Astrocyte (in vitro differentiated cells and primary cell): Measurements from ENCODE around the gene SBNO2. TPM values are rescaled to one million over a fixed set of nuclear protein-coding genes. Genes with fewer than 3 reads are reported as not detected.
A peak's percentile ranks its signal among the peaks of the same experiment; 100 is the strongest.

ENCODE experiments used
- DNase-seq: peaks from one replicate; pipeline ENCODE4 v3.0.0-alpha.2; 2010; ENCODE audit warnings: low read depth
- FAIRE-seq: peaks from 2 replicates; lab custom pipeline; 2011; peaks lifted over from hg19 to GRCh38; lab: Jason Lieb, UNC
- H2AFZ ChIP-seq: 2 replicates; pipeline ENCODE4 v1.6.0; 2012; ENCODE audit warnings: low read depth, low read length, inconsistent platforms
- H3K27ac ChIP-seq: 2 replicates; pipeline ENCODE4 v1.5.1; 2011; ENCODE audit warnings: low read depth, low read length, inconsistent platforms
- H3K27me3 ChIP-seq: 2 replicates; pipeline ENCODE4 v1.6.0; 2011; ENCODE audit warnings: low read length, inconsistent platforms; ENCODE audit not compliant: insufficient read depth
- H3K36me3 ChIP-seq: 2 replicates; pipeline ENCODE4 v1.5.1; 2011; ENCODE audit warnings: low read length, inconsistent platforms; ENCODE audit not compliant: insufficient read depth
- H3K4me1 ChIP-seq: 2 replicates; pipeline ENCODE4 v1.5.1; 2011; ENCODE audit warnings: low read length, inconsistent platforms; ENCODE audit not compliant: insufficient read depth
- H3K4me2 ChIP-seq: 2 replicates; pipeline ENCODE4 v1.6.0; 2012; ENCODE audit warnings: low read length, inconsistent platforms
- H3K4me3 ChIP-seq: 2 replicates; pipeline ENCODE4 v1.5.1; 2011; ENCODE audit warnings: low read depth, mild to moderate bottlenecking, low read length, inconsistent platforms; ENCODE audit not compliant: insufficient read depth
- H3K79me2 ChIP-seq: 2 replicates; pipeline ENCODE4 v1.6.0; 2012; ENCODE audit warnings: mild to moderate bottlenecking, low read length, inconsistent platforms; ENCODE audit not compliant: insufficient read depth
- H3K9ac ChIP-seq: 2 replicates; pipeline ENCODE4 v1.6.0; 2012; ENCODE audit warnings: mild to moderate bottlenecking, low read length, inconsistent platforms
- H3K9me3 ChIP-seq: 2 replicates; pipeline ENCODE4 v1.5.1; 2012; ENCODE audit warnings: low read depth, mild to moderate bottlenecking, low read length, inconsistent platforms; ENCODE audit not compliant: insufficient read depth
- H4K20me1 ChIP-seq: 2 replicates; pipeline ENCODE4 v1.6.0; 2012; ENCODE audit warnings: low read length, inconsistent platforms; ENCODE audit not compliant: insufficient read depth
- H3K27ac Mint-ChIP-seq: one replicate; pipeline ENCODE4 v1.8.0; 2021; ENCODE audit warnings: mild to moderate bottlenecking, mixed read lengths; ENCODE audit not compliant: unreplicated experiment
- H3K27me3 Mint-ChIP-seq: one replicate; pipeline ENCODE4 v1.8.0; 2021; ENCODE audit warnings: low read depth, mixed read lengths; ENCODE audit not compliant: unreplicated experiment
- H3K36me3 Mint-ChIP-seq: one replicate; pipeline ENCODE4 v1.8.0; 2021; ENCODE audit warnings: low read depth, mixed read lengths; ENCODE audit not compliant: unreplicated experiment
- H3K4me1 Mint-ChIP-seq: one replicate; pipeline ENCODE4 v1.8.0; 2021; ENCODE audit warnings: low read depth, mixed read lengths; ENCODE audit not compliant: unreplicated experiment
- H3K4me3 Mint-ChIP-seq: one replicate; pipeline ENCODE4 v1.8.0; 2021; ENCODE audit warnings: mild to moderate bottlenecking, moderate library complexity, mixed read lengths; ENCODE audit not compliant: unreplicated experiment
- H3K9me3 Mint-ChIP-seq: one replicate; pipeline ENCODE4 v1.8.0; 2021; ENCODE audit warnings: mild to moderate bottlenecking, mixed read lengths; ENCODE audit not compliant: unreplicated experiment
- CTCF ChIP-seq: IDR thresholded peaks from 2 replicates; pipeline ENCODE4 v1.5.1; 2011; ENCODE audit warnings: low read depth, mild to moderate bottlenecking, inconsistent platforms, low read length, moderate library complexity; ENCODE audit not compliant: insufficient read depth
- EZH2 ChIP-seq: IDR thresholded peaks from 2 replicates; pipeline ENCODE4 v1.6.1; 2012; ENCODE audit warnings: mild to moderate bottlenecking, low read length, inconsistent platforms; ENCODE audit not compliant: insufficient read depth
- total RNA-seq: library from RNA; stranded (reverse); gene quantifications from 2 replicates; pipeline ENCODE4 v1.2.1, GENCODE V29; 2021

Gene SBNO2
- total RNA-seq, 1 donor from 2014 or later: 39.3 TPM

- no peaks in the 10 kb centered on the region for H3K36me3 ChIP-seq
- H3K27ac ChIP-seq: no peak overlapping the region
- no peaks in the 10 kb centered on the region for H3K27me3 ChIP-seq
- Mint-ChIP-seq H3K27me3 (no peaks in the 10 kb centered on the region), H3K4me1 (peaks cover 7% of the 10 kb centered on the region), H3K36me3 (peaks cover 1% of the 10 kb centered on the region), H3K27ac (no peak overlapping the region), H3K4me3 (no peak overlapping the region), H3K9me3 (no peaks in the 10 kb centered on the region)
- no peak for DNase-seq
- no peak overlapping the region for H2AFZ ChIP-seq
- H3K4me3 ChIP-seq: no peak overlapping the region
- no peaks in the 10 kb centered on the region for H3K9me3 ChIP-seq
- H4K20me1 ChIP-seq: no peaks in the 10 kb centered on the region
- H3K9ac ChIP-seq: no peak overlapping the region
- H3K4me2 ChIP-seq: no peak overlapping the region
- peaks cover 17% of the 10 kb centered on the region for H3K4me1 ChIP-seq
- TF ChIP-seq CTCF (no peak), EZH2 (no peak)
- no peaks in the 10 kb centered on the region for H3K79me2 ChIP-seq
- no peak for FAIRE-seq
These were observed 8.7 kb upstream of the SBNO2 start for GRCh38 chr19:1182727-1183126.

DNA sequence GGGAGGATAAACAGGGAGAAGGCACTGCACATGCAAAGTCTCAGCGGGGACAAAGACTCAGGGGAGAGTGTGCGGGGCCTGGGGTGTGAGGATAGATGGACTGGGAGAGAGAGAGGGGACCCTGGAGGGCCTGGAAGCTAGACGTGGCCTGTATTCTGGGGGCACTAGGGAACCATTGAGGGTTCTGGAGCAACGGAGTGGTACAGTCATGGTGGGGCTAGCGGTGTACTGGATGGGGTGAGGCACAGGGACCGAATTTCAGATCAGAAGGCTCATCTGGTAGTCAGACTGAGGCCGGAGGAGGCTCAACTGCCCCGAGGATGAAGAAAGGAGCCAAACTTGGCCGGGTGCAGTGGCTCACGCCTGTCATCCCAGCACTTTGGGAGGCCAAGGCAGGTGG is 8.0 kb upstream of the SBNO2 start:
- Histone ChIP-seq H2AFZ (no peak overlapping the region), H3K9me3 (no peaks in the 10 kb centered on the region), H3K4me2 (no peak overlapping the region), H3K4me1 (peaks cover 23% of the 10 kb centered on the region), H3K27me3 (no peaks in the 10 kb centered on the region), H3K27ac (no peak overlapping the region), H3K36me3 (no peaks in the 10 kb centered on the region), H4K20me1 (no peaks in the 10 kb centered on the region), H3K4me3 (no peak overlapping the region), H3K9ac (no peak overlapping the region), H3K79me2 (no peaks in the 10 kb centered on the region)
- no peak for FAIRE-seq
- H3K27me3 Mint-ChIP-seq: no peaks in the 10 kb centered on the region
- H3K27ac Mint-ChIP-seq: no peak overlapping the region
- peaks cover 1% of the 10 kb centered on the region for H3K36me3 Mint-ChIP-seq
- no peak for DNase-seq
- no peaks in the 10 kb centered on the region for H3K9me3 Mint-ChIP-seq
- peak overlapping the region; percentile 41 for H3K4me3 Mint-ChIP-seq
- H3K4me1 Mint-ChIP-seq: peaks cover 10% of the 10 kb centered on the region
- TF ChIP-seq EZH2 (no peak), CTCF (no peak)

GRCh38 chr19:1181606-1182005 is 7.5 kb upstream of the SBNO2 start:
- H3K27me3 ChIP-seq: no peaks in the 10 kb centered on the region
- no peak overlapping the region for H3K27ac Mint-ChIP-seq

More at GRCh38 chr19:1181606-1182005, 7.5 kb upstream of the SBNO2 start:
- Mint-ChIP-seq H3K4me1 (peaks cover 10% of the 10 kb centered on the region), H3K27me3 (no peaks in the 10 kb centered on the region), H3K9me3 (no peaks in the 10 kb centered on the region), H3K36me3 (peaks cover 1% of the 10 kb centered on the region), H3K4me3 (no peak overlapping the region)
- H3K27ac ChIP-seq: no peak overlapping the region
- H2AFZ ChIP-seq: no peak overlapping the region
- H3K4me2 ChIP-seq: no peak overlapping the region
- H3K4me1 ChIP-seq: peaks cover 26% of the 10 kb centered on the region
- TF ChIP-seq EZH2 (no peak), CTCF (no peak)
- DNase-seq: no peak
- H4K20me1 ChIP-seq: no peaks in the 10 kb centered on the region
- H3K9ac ChIP-seq: no peak overlapping the region
- H3K79me2 ChIP-seq: no peaks in the 10 kb centered on the region
- H3K36me3 ChIP-seq: no peaks in the 10 kb centered on the region
- FAIRE-seq: no peak
- no peak overlapping the region for H3K4me3 ChIP-seq
- no peaks in the 10 kb centered on the region for H3K9me3 ChIP-seq
